H1 (cell line): ENCODE results near the gene EPHB1. TPM values are rescaled to one million over a fixed set of nuclear protein-coding genes. Genes with fewer than 3 reads are reported as not detected.

Experiments used
- CTCF ChIA-PET: fragments of 300-600 bp; sonication (Branson Sonifier 250); formaldehyde crosslinking; loops from one replicate; lab custom pipeline; 2021; ENCODE audit not compliant: partially characterized antibody; lab: Charles Lee
- POLR2A ChIA-PET: fragments of 300-600 bp; sonication (Branson Sonifier 250); formaldehyde crosslinking; loops from one replicate; lab custom pipeline; 2021; ENCODE audit warnings: inconsistent platforms; ENCODE audit not compliant: partially characterized antibody; lab: Charles Lee
- DNase-seq, 2 experiments: peaks; one replicate each; pipeline versions ENCODE4 v3.0.0 to v3.0.0-alpha.2; 2010 to 2022; ENCODE audit warnings: low spot score in 2 of 2, low read depth in 1 of 2, mixed read lengths in 1 of 2
- FAIRE-seq: peaks from 2 replicates; lab custom pipeline; 2011; peaks lifted over from hg19 to GRCh38; lab: Jason Lieb, UNC
- H2AFZ ChIP-seq: 2 replicates; pipeline ENCODE4 v1.8.1; 2012; ENCODE audit warnings: low read length, inconsistent platforms
- H2AK5ac ChIP-seq: 2 replicates; pipeline ENCODE4 v1.6.1; 2013; ENCODE audit warnings: low read depth, low read length
- H2BK120ac ChIP-seq: replicated peaks from 2 replicates; pipeline ENCODE3; 2013; ENCODE audit warnings: low read depth, low read length, inconsistent platforms
- H2BK12ac ChIP-seq: 2 replicates; pipeline ENCODE4 v1.6.1; 2013; ENCODE audit warnings: low read depth, low read length
- H2BK15ac ChIP-seq: 2 replicates; pipeline ENCODE4 v1.6.1; 2013; ENCODE audit warnings: low read length
- H2BK20ac ChIP-seq: 2 replicates; pipeline ENCODE4 v1.6.1; 2013; ENCODE audit warnings: low read length
- H2BK5ac ChIP-seq: 2 replicates; pipeline ENCODE4 v1.6.1; 2013; ENCODE audit warnings: low read depth, low read length
- H3K14ac ChIP-seq: 2 replicates; pipeline ENCODE4 v1.6.1; 2013; ENCODE audit warnings: inconsistent platforms; ENCODE audit not compliant: insufficient read length
- H3K18ac ChIP-seq: 2 replicates; pipeline ENCODE4 v1.6.1; 2013; ENCODE audit warnings: low read length; ENCODE audit errors: extremely low read depth
- H3K23ac ChIP-seq: 2 replicates; pipeline ENCODE4 v1.6.1; 2013; ENCODE audit warnings: inconsistent platforms; ENCODE audit not compliant: insufficient read length
- H3K23me2 ChIP-seq: 2 replicates; pipeline ENCODE4 v1.6.1; 2013; ENCODE audit warnings: low read depth, low read length
- H3K27ac ChIP-seq: 2 replicates; pipeline ENCODE4 v1.6.1; 2011; ENCODE audit warnings: low read depth, low read length, inconsistent platforms
- H3K27me3 ChIP-seq, 4 experiments: replicated peaks in 1 of 4; 1 replicate in 1 of 4; 2 replicates in 3 of 4; pipeline versions ENCODE4 v1.6.1 to v1.8.1; 2011 to 2013; ENCODE audit warnings: low read length in 3 of 4, mild to moderate bottlenecking in 3 of 4, inconsistent platforms in 2 of 4, mixed read lengths in 2 of 4, moderate library complexity in 1 of 4; ENCODE audit not compliant: control insufficient read depth in 3 of 4, insufficient read depth in 3 of 4; ENCODE audit errors: extremely low read depth in 1 of 4
- H3K36me3 ChIP-seq, 4 experiments: 2 replicates each; pipeline versions ENCODE4 v1.6.1 to v1.8.1; 2011 to 2013; ENCODE audit warnings: mild to moderate bottlenecking in 4 of 4, low read length in 3 of 4, moderate library complexity in 2 of 4, control low read depth in 1 of 4, inconsistent platforms in 1 of 4; ENCODE audit not compliant: insufficient read depth in 4 of 4, control insufficient read depth in 2 of 4
- H3K4ac ChIP-seq: replicated peaks from 2 replicates; pipeline ENCODE3; 2013; ENCODE audit warnings: low read length, low read depth, mixed read lengths, inconsistent platforms; ENCODE audit not compliant: insufficient read length
- H3K4me1 ChIP-seq, 4 experiments: replicated peaks in 1 of 4; 1 replicate in 1 of 4; 2 replicates in 3 of 4; pipeline versions ENCODE4 v1.6.1 to v1.8.1; 2011 to 2013; ENCODE audit warnings: low read length in 3 of 4, inconsistent platforms in 2 of 4, mixed read lengths in 1 of 4; ENCODE audit not compliant: insufficient read depth in 4 of 4, control insufficient read depth in 3 of 4
- H3K4me2 ChIP-seq, 2 experiments: 2 replicates each; pipeline versions ENCODE4 v1.6.1 to v1.8.1; 2011 to 2013; ENCODE audit warnings: low read depth in 2 of 2, low read length in 2 of 2, control low read depth in 1 of 2, inconsistent platforms in 1 of 2, mild to moderate bottlenecking in 1 of 2; ENCODE audit not compliant: insufficient read depth in 1 of 2
- H3K4me3 ChIP-seq, 4 experiments: fragments of 200-600, 300-600 bp in 1 of 4; sonication (generic), shearing (Covaris generic), sonication (Bioruptor Twin) in 1 of 4; 2 replicates each; pipeline versions ENCODE4 v1.5.1 to v1.8.1; 2011 to 2016; ENCODE audit warnings: low read length in 4 of 4, low read depth in 3 of 4, control low read depth in 2 of 4, inconsistent platforms in 2 of 4, mild to moderate bottlenecking in 2 of 4, mixed read lengths in 1 of 4, moderate library complexity in 1 of 4; ENCODE audit not compliant: insufficient read depth in 2 of 4; ENCODE audit errors: extremely low read depth in 1 of 4
- H3K56ac ChIP-seq: replicated peaks from 2 replicates; pipeline ENCODE3; 2013; ENCODE audit warnings: low read depth, mild to moderate bottlenecking, mixed read lengths, low read length, inconsistent platforms; ENCODE audit not compliant: insufficient read length
- H3K79me1 ChIP-seq: 2 replicates; pipeline ENCODE4 v1.6.1; 2013; ENCODE audit warnings: low read depth, low read length, control low read depth
- H3K79me2 ChIP-seq, 2 experiments: 2 replicates each; pipeline versions ENCODE4 v1.6.1 to v1.8.1; 2012 to 2013; ENCODE audit warnings: low read length in 2 of 2, mild to moderate bottlenecking in 2 of 2, inconsistent platforms in 1 of 2; ENCODE audit not compliant: insufficient read depth in 2 of 2, control insufficient read depth in 1 of 2
- H3K9ac ChIP-seq, 4 experiments: replicated peaks in 1 of 4; 1 replicate in 1 of 4; 2 replicates in 3 of 4; pipeline versions ENCODE4 v1.6.1 to v1.8.1; 2011 to 2013; ENCODE audit warnings: low read depth in 3 of 4, low read length in 3 of 4, control low read depth in 2 of 4, mild to moderate bottlenecking in 2 of 4, moderate library complexity in 2 of 4, inconsistent platforms in 1 of 4; ENCODE audit errors: extremely low read depth in 1 of 4
- H3K9me3 ChIP-seq, 2 experiments: 2 replicates each; pipeline versions ENCODE4 v1.6.1 to v1.8.1; 2012 to 2013; ENCODE audit warnings: mild to moderate bottlenecking in 2 of 2, moderate library complexity in 2 of 2, control low read depth in 1 of 2, inconsistent platforms in 1 of 2, low read depth in 1 of 2, low read length in 1 of 2, mixed read lengths in 1 of 2; ENCODE audit not compliant: insufficient read depth in 2 of 2
- H4K20me1 ChIP-seq, 2 experiments: replicated peaks in 1 of 2; 2 replicates each; pipeline versions ENCODE3 to v1.8.1; 2011 to 2013; ENCODE audit warnings: inconsistent platforms in 2 of 2, low read length in 2 of 2, mild to moderate bottlenecking in 1 of 2; ENCODE audit not compliant: insufficient read depth in 2 of 2, control insufficient read depth in 1 of 2
- H4K5ac ChIP-seq: 2 replicates; pipeline ENCODE4 v1.6.1; 2013; ENCODE audit warnings: low read length, low read depth, mixed read lengths, inconsistent platforms; ENCODE audit not compliant: insufficient read length
- H4K8ac ChIP-seq: 2 replicates; pipeline ENCODE4 v1.8.0; 2013; ENCODE audit warnings: mild to moderate bottlenecking, moderate library complexity, low read length, inconsistent platforms; ENCODE audit not compliant: insufficient read depth; ENCODE audit errors: extremely low read depth
- H4K91ac ChIP-seq: replicated peaks from 2 replicates; pipeline ENCODE3; 2013; ENCODE audit warnings: low read length, mixed read lengths, inconsistent platforms; ENCODE audit not compliant: insufficient read length
- ATF3 ChIP-seq: IDR thresholded peaks from 2 replicates; pipeline ENCODE4 v1.6.1; 2011; ENCODE audit warnings: low read depth, mild to moderate bottlenecking, low read length; ENCODE audit not compliant: insufficient read depth
- CHD1 ChIP-seq: IDR thresholded peaks from 2 replicates; pipeline ENCODE4 v1.6.1; 2012; ENCODE audit warnings: low read depth, low read length, improper control_type of control experiment
- CTCF ChIP-seq, 3 experiments: IDR thresholded peaks; 1 replicate in 2 of 3; 2 replicates in 1 of 3; pipeline versions ENCODE4 v1.5.1 to v1.6.1; 2011; ENCODE audit warnings: low read length in 3 of 3, mild to moderate bottlenecking in 3 of 3, inconsistent platforms in 2 of 3, low read depth in 1 of 3, moderate library complexity in 1 of 3; ENCODE audit not compliant: insufficient read depth in 1 of 3; ENCODE audit errors: control extremely low read depth in 1 of 3
- FOSL1 ChIP-seq: IDR thresholded peaks from 2 replicates; pipeline ENCODE4 v1.6.1; 2011; ENCODE audit warnings: mild to moderate bottlenecking, low read depth, low read length, moderate library complexity; ENCODE audit not compliant: insufficient read depth
- HDAC6 ChIP-seq: IDR thresholded peaks from one replicate; pipeline ENCODE4 v1.7.1; 2012; ENCODE audit warnings: low read depth, mild to moderate bottlenecking, inconsistent platforms, low read length, moderate library complexity
- WGBS, 2 experiments: shearing (Covaris generic) in 1 of 2; methylation state at CpG; one replicate each; pipeline versions ENCODE4 v1.1.6 to v1.1.7; 2013 to 2015; ENCODE audit warnings: low lambda C conversion rate in 2 of 2, mixed read lengths in 2 of 2, inconsistent platforms in 1 of 2, low coverage in 1 of 2, missing lambda C conversion rate in 1 of 2; ENCODE audit not compliant: insufficient replicate concordance in 2 of 2, insufficient coverage in 1 of 2, insufficient read length in 1 of 2; ENCODE audit errors: extremely low coverage in 1 of 2, missing lambda C conversion rate in 1 of 2; 5-methylcytosine and 5-hydroxymethylcytosine counted together
- polyA plus RNA-seq, 7 experiments: library from polyadenylated mRNA; depleted of rRNA in 3 of 7; stranded (reverse) in 5 of 7; unstranded in 2 of 7; fragments of >200 nt in 5 of 7; fragments of 200-250 nt in 2 of 7; gene quantifications; 1 replicate in 5 of 7; 2 replicates in 1 of 7; 4 replicates in 1 of 7; pipeline versions ENCODE4 v1.2.1 to v1.2.3, GENCODE V29; 2011 to 2013; ENCODE audit warnings: missing spikeins in 2 of 7, mixed read lengths in 2 of 7
- total RNA-seq: library from RNA; stranded (reverse); fragmentation: NEBNext Ultra II Directional; extraction: Animal tissue kit (Norgen Biotek cat#: 25700); gene quantifications from 2 replicates; pipeline ENCODE4 v1.2.1, GENCODE V29; 2021

The EPHB1 gene
- total and polyA plus RNA-seq, 2 of the 8 experiments (the other 6 are each of a cell fraction or from before 2014, with no cell fraction given): 3.5 to 5.9 TPM

GRCh38 chr3:134775831-134776230 is 19.2 kb upstream of the EPHB1 start:
- Histone ChIP-seq H2AFZ (no peak overlapping the region), H3K4me2 (no peak overlapping the region), H3K18ac (no peak overlapping the region), H3K23me2 (no peaks in the 10 kb centered on the region), H3K27ac (no peak overlapping the region), H2BK5ac (no peak overlapping the region), H2AK5ac (no peak overlapping the region), H4K8ac (no peak overlapping the region), H4K20me1 (no peaks in the 10 kb centered on the region), H2BK120ac (no peak overlapping the region), H4K91ac (no peak overlapping the region), H3K9me3 (no peaks in the 10 kb centered on the region), H2BK20ac (no peak overlapping the region), H3K79me1 (no peaks in the 10 kb centered on the region), H3K14ac (no peak overlapping the region), H4K5ac (no peak overlapping the region), H3K36me3 (no peaks in the 10 kb centered on the region), H3K4ac (no peak overlapping the region), H3K27me3 (no peaks in the 10 kb centered on the region), H3K56ac (no peak overlapping the region), H3K9ac (no peak overlapping the region), H2BK15ac (no peak overlapping the region), H3K23ac (no peak overlapping the region), H3K4me3 (no peak overlapping the region), H2BK12ac (no peak overlapping the region), H3K4me1 (no peaks in the 10 kb centered on the region), H3K79me2 (no peaks in the 10 kb centered on the region)
- FAIRE-seq (no peak), DNase-seq (peak in 1 of 2 experiments; percentile 10)
- no peak for TF ChIP-seq FOSL1
- no peak for TF ChIP-seq CHD1
- no peak for TF ChIP-seq ATF3
- no peak for TF ChIP-seq HDAC6
- no peak for TF ChIP-seq CTCF (IDR thresholded peaks at IDR 0.05; ENCODE audit: control extremely low read depth in 1 of 3, insufficient read depth in 1 of 3, low read depth in 1 of 3, low read length in 3 of 3)
- ChIA-PET POLR2A (no interaction called here), CTCF (interaction anchor here (1.0 to 1.4 kb wide), 2 partner anchors 19 to 89 kb away, joined by 3 to 4 read pairs; partner anchors contain the start of gene EPHB1)
- 86% methylated on average over 5 of the region's 5 CpGs; no CpG with 5 or more reads in 1 of the 2 experiments for WGBS, 2 experiments
